T-cell (primary cell): ENCODE results near the gene MTOR. TPM values are rescaled to one million over a fixed set of nuclear protein-coding genes. Genes with fewer than 3 reads are reported as not detected.

Experiments used
- ATAC-seq, 4 experiments: fragments of 200-7000 bp in 3 of 4; fragments of 150-1000 bp in 1 of 4; cut with Tn5 transposase; replicated peaks in 1 of 4; 1 replicate in 3 of 4; 2 replicates in 1 of 4; pipeline ENCODE4 v1.10.0; 2021; ENCODE audit warnings: moderate library complexity in 3 of 4, mild to moderate bottlenecking in 2 of 4, moderate number of reproducible peaks in 1 of 4
- CTCF ChIA-PET, 2 donors: fragments of 300-600 bp; sonication (Branson Sonifier 250); formaldehyde crosslinking; loops; one replicate each; lab custom pipeline; 2022; ENCODE audit warnings: antibody characterized with exemption in 2 of 2; lab: Charles Lee
- POLR2A ChIA-PET, 2 donors: fragments of 300-600 bp; sonication (Branson Sonifier 250); formaldehyde crosslinking; loops; one replicate each; lab custom pipeline; 2022; ENCODE audit warnings: antibody characterized with exemption in 2 of 2; lab: Charles Lee
- DNase-seq, 35 experiments: peaks; one replicate each; pipeline versions ENCODE4 v3.0.0 to v3.0.0-alpha.2; 2013 to 2023
- H3K27ac ChIP-seq: one replicate; pipeline ENCODE4 v1.5.1; 2013; ENCODE audit warnings: low read length
- H3K27me3 ChIP-seq, 2 experiments: replicated peaks in 1 of 2; 1 replicate in 1 of 2; 2 replicates in 1 of 2; pipeline versions ENCODE4 v1.6.1 to v1.7.0; 2013; ENCODE audit warnings: low read length in 1 of 2, mixed read lengths in 1 of 2; ENCODE audit not compliant: control insufficient read depth in 2 of 2, insufficient read depth in 2 of 2; ENCODE audit errors: extremely low read depth in 1 of 2
- H3K36me3 ChIP-seq, 2 donors: 1 replicate in 1 of 2; 2 replicates in 1 of 2; pipeline versions ENCODE4 v1.6.1 to v1.7.0; 2013; ENCODE audit warnings: low read length in 1 of 2; ENCODE audit not compliant: control insufficient read depth in 2 of 2, insufficient read depth in 1 of 2; ENCODE audit errors: extremely low read depth in 1 of 2
- H3K4me1 ChIP-seq, 2 experiments: 1 replicate in 1 of 2; 2 replicates in 1 of 2; pipeline versions ENCODE4 v1.6.1 to v1.7.0; 2013; ENCODE audit warnings: low read length in 2 of 2, mixed read lengths in 1 of 2; ENCODE audit not compliant: insufficient read depth in 2 of 2, control insufficient read depth in 1 of 2; ENCODE audit errors: extremely low read depth in 1 of 2
- H3K4me3 ChIP-seq, 2 donors: 1 replicate in 1 of 2; 2 replicates in 1 of 2; pipeline versions ENCODE4 v1.5.1 to v1.7.0; 2013; ENCODE audit warnings: mild to moderate bottlenecking in 2 of 2, low read length in 1 of 2, moderate library complexity in 1 of 2; ENCODE audit not compliant: control insufficient read depth in 1 of 2; ENCODE audit errors: extremely low read depth in 1 of 2
- H3K9me3 ChIP-seq: 2 replicates; pipeline ENCODE4 v1.7.0; 2013
- H3K27ac Mint-ChIP-seq, 2 donors: one replicate each; pipeline ENCODE4 v1.8.0; 2020 to 2021; ENCODE audit warnings: mild to moderate bottlenecking in 2 of 2, mixed read lengths in 2 of 2
- H3K27me3 Mint-ChIP-seq, 2 donors: one replicate each; pipeline ENCODE4 v1.8.0; 2021 to 2022; ENCODE audit warnings: mixed read lengths in 2 of 2
- H3K36me3 Mint-ChIP-seq: one replicate; pipeline ENCODE4 v1.8.0; 2021; ENCODE audit warnings: mixed read lengths
- H3K4me1 Mint-ChIP-seq, 3 donors: one replicate each; pipeline ENCODE4 v1.8.0; 2020 to 2022; ENCODE audit warnings: mixed read lengths in 3 of 3, mild to moderate bottlenecking in 1 of 3
- H3K4me3 Mint-ChIP-seq, 3 donors: one replicate each; pipeline ENCODE4 v1.8.0; 2020 to 2022; ENCODE audit warnings: mild to moderate bottlenecking in 3 of 3, mixed read lengths in 3 of 3, moderate library complexity in 3 of 3
- H3K9me3 Mint-ChIP-seq, 3 donors: one replicate each; pipeline ENCODE4 v1.8.0; 2020 to 2022; ENCODE audit warnings: mixed read lengths in 3 of 3
- WGBS: methylation state at CpG from one replicate; pipeline ENCODE4 v1.1.5; 2013; ENCODE audit warnings: missing lambda C conversion rate; ENCODE audit not compliant: insufficient coverage; 5-methylcytosine and 5-hydroxymethylcytosine counted together
- total RNA-seq, 35 experiments: library from RNA in 6 of 35; stranded (reverse) in 6 of 35; fragments of 120-200 nt in 1 of 35; gene quantifications; one replicate each; pipeline versions ENCODE4 v1.2.1 to v1.2.4 and lab custom pipeline; 2013 to 2026

The MTOR gene
- total RNA-seq, 5 donors from 2014 or later (not counting 1 experiment from before 2014, with no cell fraction given): 41.7 to 45.1 (median 43.6) TPM

GRCh38 chr1:11061652-11062365 lies 200.5 kb downstream of the MTOR start:
- H3K4me3 ChIP-seq: no peak overlapping the region
- Mint-ChIP-seq H3K27ac (peak overlapping the region; percentile 52 to 93), H3K27me3 (no peaks in the 10 kb centered on the region), H3K36me3 (peaks cover 17% of the 10 kb centered on the region), H3K4me3 (peak overlapping the region in 2 of 3 donors; percentile 22 to 92), H3K9me3 (no peaks in the 10 kb centered on the region), H3K4me1 (peaks cover 28 to 41% (median 35%) of the 10 kb centered on the region in 3 donors)
- H3K4me1 ChIP-seq: peaks cover 9 to 37% of the 10 kb centered on the region in 2 experiments
- H3K27me3 ChIP-seq: no peaks in the 10 kb centered on the region
- H3K27ac ChIP-seq: peak overlapping the region; percentile 71
- DNase-seq: no peak
- ATAC-seq: no peak
- peaks cover 0 to 23% of the 10 kb centered on the region in 2 donors for H3K36me3 ChIP-seq
- POLR2A ChIA-PET: interaction anchor here in 1 of 2 donors (1.1 to 1.5 kb wide), 2 partner anchors 8 to 36 kb away, joined by 3 to 5 read pairs; no protein-coding TSS in a partner anchor
- H3K9me3 ChIP-seq: no peaks in the 10 kb centered on the region
- WGBS: 83% methylated on average over 4 of the region's 5 CpGs
- CTCF ChIA-PET: interaction anchor here in 1 of 2 donors (0.6 to 4.6 kb wide), 2 partner anchors 24 to 706 kb away, joined by 3 to 30 read pairs; no protein-coding TSS in a partner anchor

- ATAC-seq (peak; percentile 95 to 98 (median 96)), DNase-seq (peak; percentile 76 to 93 (median 87))
- Mint-ChIP-seq H3K27me3 (no peaks in the 10 kb centered on the region), H3K36me3 (peaks cover 4% of the 10 kb centered on the region), H3K4me3 (peak within 1 kb of the TSS; percentile 92), H3K4me1 (peaks cover 28 to 41% (median 35%) of the 10 kb centered on the region in 3 donors), H3K27ac (peak within 1 kb of the TSS; percentile 93 to 95), H3K9me3 (no peaks in the 10 kb centered on the region)
- Histone ChIP-seq H3K4me3 (peak within 1 kb of the TSS; percentile 82 to 88), H3K36me3 (peaks cover 7 to 21% of the 10 kb centered on the region in 2 donors), H3K27ac (peak within 1 kb of the TSS; percentile 71), H3K4me1 (peaks cover 9 to 37% of the 10 kb centered on the region in 2 experiments), H3K9me3 (no peaks in the 10 kb centered on the region), H3K27me3 (no peaks in the 10 kb centered on the region)
- under 1% methylated on average over 76 of the region's 83 CpGs for WGBS
- POLR2A ChIA-PET: interaction anchor here (0.6 to 1.1 kb wide), 3 partner anchors 9 to 1895 kb away, joined by 3 to 6 read pairs (median 4); no protein-coding TSS in a partner anchor
- CTCF ChIA-PET: interaction anchor here (0.5 to 4.6 kb wide), 5 partner anchors 21 to 1117 kb away, joined by 3 to 30 read pairs (median 4); no protein-coding TSS in a partner anchor
Measured at GRCh38 chr1:11059968-11060830, 202.2 kb downstream of the MTOR start, which contains the start of gene SRM. SRM (minus strand) TSS chr1:11060018; CDS start chr1:11059943, 75 bp downstream.

DNA sequence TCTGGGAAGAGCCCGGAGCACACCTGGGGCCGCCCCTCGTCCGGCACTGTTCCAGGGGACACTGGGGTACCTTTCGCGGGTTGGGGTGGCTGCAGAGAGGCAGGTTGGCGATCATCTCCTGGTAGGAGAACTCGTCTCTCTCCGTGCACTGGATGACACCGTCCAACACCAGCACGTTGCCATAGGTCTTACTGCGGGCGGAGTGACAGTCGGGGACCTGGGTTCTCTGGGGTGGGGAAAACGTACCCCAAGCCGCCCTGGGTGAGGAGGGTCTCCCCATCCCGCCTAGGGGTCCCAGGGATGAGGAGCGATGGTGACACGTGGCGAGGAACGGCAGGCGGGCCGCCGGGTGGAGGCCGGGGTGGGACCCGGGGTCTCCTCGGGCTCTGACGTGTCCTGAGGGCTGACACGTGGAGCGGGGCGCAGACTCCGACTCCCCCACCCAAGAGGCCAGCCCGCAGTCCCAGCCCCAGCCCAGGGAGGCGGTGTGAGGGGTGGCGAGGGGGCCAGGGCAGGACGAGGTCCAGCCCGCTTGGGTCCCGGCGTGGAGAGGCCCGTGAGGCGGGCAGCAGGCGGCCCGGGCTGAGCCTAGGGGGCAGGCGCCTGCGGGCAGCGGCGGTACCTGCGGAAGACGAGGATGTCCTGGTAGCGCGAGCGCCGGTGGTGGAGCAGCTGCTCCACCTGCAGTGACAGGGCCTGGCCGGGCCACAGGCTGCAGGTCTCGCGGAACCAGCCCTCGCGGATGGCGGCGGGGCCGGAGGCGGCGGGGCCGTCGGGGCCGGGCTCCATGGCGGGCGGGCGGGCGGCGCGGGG lies 203.0 kb downstream of the MTOR start:
- no peaks in the 10 kb centered on the region for H3K27me3 Mint-ChIP-seq
- peaks cover 2% of the 10 kb centered on the region for H3K36me3 Mint-ChIP-seq
- peak overlapping the region; percentile 66 to 72 for H3K4me3 ChIP-seq
- ATAC-seq (peak; percentile 30 to 42 (median 34)), DNase-seq (peak in 6 of 35 experiments; percentile 5 to 23 (median 10))
- H3K27me3 ChIP-seq: no peaks in the 10 kb centered on the region
- ChIA-PET POLR2A (interaction anchor here in 1 of 2 donors (0.6 kb wide), 1 partner anchor 19 kb away, joined by 4 read pairs; no protein-coding TSS in a partner anchor), CTCF (interaction anchor here in 1 of 2 donors (0.5 to 4.6 kb wide), 3 partner anchors 22 to 1116 kb away, joined by 6 to 30 read pairs (median 8); no protein-coding TSS in a partner anchor)
- peaks cover 9 to 37% of the 10 kb centered on the region in 2 experiments for H3K4me1 ChIP-seq
- no peaks in the 10 kb centered on the region for H3K9me3 Mint-ChIP-seq
- no peak overlapping the region for H3K27ac ChIP-seq
- no peaks in the 10 kb centered on the region for H3K9me3 ChIP-seq
- peaks cover 28 to 41% (median 35%) of the 10 kb centered on the region in 3 donors for H3K4me1 Mint-ChIP-seq
- H3K27ac Mint-ChIP-seq: peak overlapping the region; percentile 79 to 86
- WGBS: 2% methylated on average over 62 of the region's 72 CpGs
- H3K36me3 ChIP-seq: peaks cover 7 to 16% of the 10 kb centered on the region in 2 donors
- peak overlapping the region; percentile 87 to 92 (median 92) for H3K4me3 Mint-ChIP-seq

DNA sequence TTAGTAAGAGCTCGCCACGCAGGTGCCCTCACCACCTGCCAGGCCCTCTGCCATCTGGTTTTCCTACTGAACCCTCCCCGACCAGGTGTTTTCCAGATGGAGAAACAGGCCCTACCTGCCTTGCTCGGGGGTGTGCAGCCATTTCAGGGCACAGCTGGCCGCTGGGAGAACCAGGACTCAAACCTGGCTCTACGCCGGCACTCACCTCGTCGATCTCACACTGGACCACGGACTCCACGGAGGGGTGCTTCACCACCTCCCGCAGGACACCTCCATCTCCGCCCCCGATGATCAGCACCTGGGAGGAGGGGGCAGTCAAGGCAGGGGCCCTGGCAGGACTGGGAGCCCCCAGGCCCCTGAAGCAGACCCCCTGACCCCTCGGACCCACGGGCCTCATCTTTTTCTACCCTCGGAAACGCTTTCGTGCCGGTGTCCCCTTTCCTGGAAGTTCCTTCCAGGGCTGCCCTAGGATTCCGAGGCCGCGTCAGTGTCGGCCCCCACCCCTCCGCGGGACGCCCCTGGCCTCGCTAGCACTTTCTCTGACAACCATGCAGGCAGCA lies 203.7 kb downstream of the MTOR start:
- ATAC-seq: no peak
- Mint-ChIP-seq H3K9me3 (no peaks in the 10 kb centered on the region), H3K4me1 (peaks cover 28 to 41% (median 35%) of the 10 kb centered on the region in 3 donors), H3K36me3 (peaks cover 4% of the 10 kb centered on the region), H3K27me3 (no peaks in the 10 kb centered on the region), H3K27ac (peak overlapping the region in 1 of 2 donors; percentile 49), H3K4me3 (peak overlapping the region; percentile 87 to 92 (median 92))
- peaks cover 7 to 16% of the 10 kb centered on the region in 2 donors for H3K36me3 ChIP-seq
- H3K4me3 ChIP-seq: peak overlapping the region; percentile 66 to 72
- no peak for DNase-seq
- H3K4me1 ChIP-seq: peaks cover 9 to 37% of the 10 kb centered on the region in 2 experiments
- H3K27ac ChIP-seq: no peak overlapping the region
- 67% methylated on average over 26 of the region's 28 CpGs for WGBS
- no peaks in the 10 kb centered on the region for H3K9me3 ChIP-seq
- POLR2A ChIA-PET: no interaction called here
- CTCF ChIA-PET: interaction anchor here in 1 of 2 donors (0.6 to 1.3 kb wide), 3 partner anchors 21 to 223 kb away, joined by 3 to 11 read pairs (median 6); no protein-coding TSS in a partner anchor
- no peaks in the 10 kb centered on the region for H3K27me3 ChIP-seq

GRCh38 chr1:11058026-11058425 lies 204.3 kb downstream of the MTOR start:
- no peak overlapping the region for H3K27ac Mint-ChIP-seq
- H3K4me3 Mint-ChIP-seq: peak overlapping the region; percentile 61 to 92 (median 87)
- Histone ChIP-seq H3K27me3 (peaks cover 0 to under 1% of the 10 kb centered on the region in 2 experiments), H3K27ac (no peak overlapping the region), H3K9me3 (no peaks in the 10 kb centered on the region), H3K36me3 (peaks cover 7 to 16% of the 10 kb centered on the region in 2 donors), H3K4me1 (peaks cover 9 to 36% of the 10 kb centered on the region in 2 experiments), H3K4me3 (no peak overlapping the region)
- no peaks in the 10 kb centered on the region for H3K27me3 Mint-ChIP-seq
- ChIA-PET POLR2A (no interaction called here), CTCF (interaction anchor here in 1 of 2 donors (0.7 to 1.3 kb wide), 3 partner anchors 18 to 223 kb away, joined by 3 to 11 read pairs (median 6); no protein-coding TSS in a partner anchor)
- peaks cover 4% of the 10 kb centered on the region for H3K36me3 Mint-ChIP-seq
- no peaks in the 10 kb centered on the region for H3K9me3 Mint-ChIP-seq
- peaks cover 22 to 35% (median 31%) of the 10 kb centered on the region in 3 donors for H3K4me1 Mint-ChIP-seq
- ATAC-seq: no peak
- 98% methylated on average over 11 of the region's 14 CpGs for WGBS
- no peak for DNase-seq
